Thoracic aorta (tissue), 2 donors: ENCODE measurements around the gene GDNF. TPM values are rescaled to one million over a fixed set of nuclear protein-coding genes. Genes with fewer than 3 reads are reported as not detected.

Experiments
- ATAC-seq: fragments of 150-250 bp; one replicate; pipeline ENCODE4 v1.8.0; 2017; ENCODE audit warnings: low read depth; ENCODE audit not compliant: insufficient number of reproducible peaks, low FRiP score
- DNase-seq: peaks from one replicate; pipeline ENCODE4 v3.0.0-alpha.2; 2020; ENCODE audit warnings: low spot score
- H3K27ac ChIP-seq, 2 donors: fragments of 200-600 bp; sonication (generic); 1 replicate in 1 of 2; 2 replicates in 1 of 2; pipeline ENCODE4 v1.5.1; 2016; ENCODE audit warnings: mild to moderate bottlenecking in 2 of 2, moderate library complexity in 2 of 2
- H3K27me3 ChIP-seq: fragments of 200-600 bp; sonication (generic); replicated peaks from 2 replicates; pipeline ENCODE4 v1.6.0; 2016; ENCODE audit warnings: mild to moderate bottlenecking; ENCODE audit not compliant: insufficient read depth
- H3K36me3 ChIP-seq: fragments of 200-600 bp; sonication (generic); one replicate; pipeline ENCODE4 v1.5.1; 2016
- H3K4me1 ChIP-seq, 2 donors: fragments of 200-600 bp; sonication (generic); 1 replicate in 1 of 2; 2 replicates in 1 of 2; pipeline versions ENCODE4 v1.5.1 to v1.6.0; 2016; ENCODE audit warnings: low read depth in 2 of 2, mild to moderate bottlenecking in 1 of 2; ENCODE audit not compliant: control insufficient read depth in 1 of 2
- H3K4me3 ChIP-seq: fragments of 200-600 bp; sonication (generic); 2 replicates; pipeline ENCODE4 v1.5.1; 2016; ENCODE audit warnings: mild to moderate bottlenecking
- H3K9me3 ChIP-seq: fragments of 200-600 bp; sonication (generic); 2 replicates; pipeline ENCODE4 v1.5.1; 2016
- total RNA-seq, 2 donors: library from RNA; depleted of rRNA; stranded (reverse); fragments of >200 nt; gene quantifications; one replicate each; pipeline versions ENCODE4 v1.1.0 to v1.2.3, GENCODE V29; 2016
- TF ChIP-seq, protein P1 (sequence below): fragments of 200-600 bp; sonication (generic); IDR thresholded peaks from one replicate; pipeline ENCODE4 v1.5.1; 2019; ENCODE audit warnings: antibody characterized with exemption

GDNF gene
- total RNA-seq, 2 donors from 2014 or later: 1.3 TPM; not detected in 1

- H3K4me3 ChIP-seq: no peak overlapping the region
- H3K9me3 ChIP-seq: no peaks in the 10 kb centered on the region
- H3K27me3 ChIP-seq: no peaks in the 10 kb centered on the region
- H3K36me3 ChIP-seq: no peaks in the 10 kb centered on the region
- DNase-seq (no peak), ATAC-seq (no peak)
- TF ChIP-seq, protein P1, sequence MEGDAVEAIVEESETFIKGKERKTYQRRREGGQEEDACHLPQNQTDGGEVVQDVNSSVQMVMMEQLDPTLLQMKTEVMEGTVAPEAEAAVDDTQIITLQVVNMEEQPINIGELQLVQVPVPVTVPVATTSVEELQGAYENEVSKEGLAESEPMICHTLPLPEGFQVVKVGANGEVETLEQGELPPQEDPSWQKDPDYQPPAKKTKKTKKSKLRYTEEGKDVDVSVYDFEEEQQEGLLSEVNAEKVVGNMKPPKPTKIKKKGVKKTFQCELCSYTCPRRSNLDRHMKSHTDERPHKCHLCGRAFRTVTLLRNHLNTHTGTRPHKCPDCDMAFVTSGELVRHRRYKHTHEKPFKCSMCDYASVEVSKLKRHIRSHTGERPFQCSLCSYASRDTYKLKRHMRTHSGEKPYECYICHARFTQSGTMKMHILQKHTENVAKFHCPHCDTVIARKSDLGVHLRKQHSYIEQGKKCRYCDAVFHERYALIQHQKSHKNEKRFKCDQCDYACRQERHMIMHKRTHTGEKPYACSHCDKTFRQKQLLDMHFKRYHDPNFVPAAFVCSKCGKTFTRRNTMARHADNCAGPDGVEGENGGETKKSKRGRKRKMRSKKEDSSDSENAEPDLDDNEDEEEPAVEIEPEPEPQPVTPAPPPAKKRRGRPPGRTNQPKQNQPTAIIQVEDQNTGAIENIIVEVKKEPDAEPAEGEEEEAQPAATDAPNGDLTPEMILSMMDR: no peak
- no peak overlapping the region for H3K27ac ChIP-seq
- no peaks in the 10 kb centered on the region for H3K4me1 ChIP-seq
Measured at GRCh38 chr5:37816331-37816730, 23.5 kb downstream of the GDNF start.

- H3K27me3 ChIP-seq: no peaks in the 10 kb centered on the region
- no peaks in the 10 kb centered on the region for H3K4me1 ChIP-seq
- H3K4me3 ChIP-seq: no peak overlapping the region
- TF ChIP-seq, protein P1: no peak
- no peak overlapping the region for H3K27ac ChIP-seq
- ATAC-seq (no peak), DNase-seq (no peak)
- H3K9me3 ChIP-seq: no peaks in the 10 kb centered on the region
- H3K36me3 ChIP-seq: no peaks in the 10 kb centered on the region
Measured at GRCh38 chr5:37815913-37816312, 23.9 kb downstream of the GDNF start.

GRCh38 chr5:37814699-37815098 lies 25.1 kb downstream of the GDNF start:
- H3K27me3 ChIP-seq: no peaks in the 10 kb centered on the region
- H3K36me3 ChIP-seq: no peaks in the 10 kb centered on the region
- H3K27ac ChIP-seq: no peak overlapping the region
- TF ChIP-seq, protein P1: no peak
- H3K9me3 ChIP-seq: no peaks in the 10 kb centered on the region
- ATAC-seq (no peak), DNase-seq (no peak)
- no peaks in the 10 kb centered on the region for H3K4me1 ChIP-seq
- no peak overlapping the region for H3K4me3 ChIP-seq

- ATAC-seq: no peak
- Histone ChIP-seq H3K36me3 (no peaks in the 10 kb centered on the region), H3K4me1 (no peaks in the 10 kb centered on the region), H3K27me3 (no peaks in the 10 kb centered on the region), H3K27ac (no peak overlapping the region), H3K9me3 (no peaks in the 10 kb centered on the region), H3K4me3 (no peak overlapping the region)
- no peak for DNase-seq
- TF ChIP-seq, protein P1: no peak
Measured at GRCh38 chr5:37812365-37812764, 27.5 kb downstream of the GDNF start.

DNA sequence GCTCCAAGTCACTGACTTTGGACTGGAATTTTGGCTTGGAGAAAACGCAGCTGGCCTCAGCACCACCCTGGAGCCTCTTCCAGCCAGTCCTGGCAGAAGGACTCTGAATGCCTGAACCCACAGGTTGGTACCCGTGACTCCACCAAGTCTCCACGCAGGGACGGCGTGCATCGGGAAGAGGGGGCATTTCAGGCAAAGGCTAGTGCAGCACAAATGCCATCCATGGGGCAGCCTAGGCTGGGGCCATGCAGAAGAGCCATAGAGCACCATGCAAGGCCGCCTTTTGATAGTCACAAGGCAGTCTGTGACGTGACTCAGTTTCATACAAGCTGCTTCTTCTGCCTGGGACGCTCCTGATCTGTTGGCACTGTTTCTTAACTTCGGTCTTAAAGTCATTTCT lies 28.0 kb downstream of the GDNF start:
- no peaks in the 10 kb centered on the region for H3K4me1 ChIP-seq
- DNase-seq (no peak), ATAC-seq (no peak)
- H3K4me3 ChIP-seq: no peak overlapping the region
- H3K36me3 ChIP-seq: no peaks in the 10 kb centered on the region
- TF ChIP-seq, protein P1: no peak
- H3K27me3 ChIP-seq: no peaks in the 10 kb centered on the region
- no peaks in the 10 kb centered on the region for H3K9me3 ChIP-seq
- no peak overlapping the region for H3K27ac ChIP-seq
